SU-DHL-6 (cell line): ENCODE data around the gene CRIM1.

Experiments used
- CTCF ChIP-seq: fragments of 200-600 bp; sonication (generic); IDR thresholded peaks from one replicate; pipeline ENCODE4 v1.5.1; 2017; ENCODE audit warnings: antibody characterized with exemption, mild to moderate bottlenecking, low read length, moderate library complexity; ENCODE audit not compliant: insufficient read depth, poor library complexity, severe bottlenecking
- EZH2phosphoT487 ChIP-seq: fragments of 200-600 bp; sonication (generic), shearing (Covaris generic); conservative IDR thresholded peaks from 2 replicates; pipeline ENCODE4 v1.6.1; 2018; ENCODE audit warnings: mild to moderate bottlenecking, antibody characterized with exemption, low read length, moderate library complexity, mixed read lengths

- no peak for TF ChIP-seq CTCF
- no peak for TF ChIP-seq EZH2phosphoT487
Observed at GRCh38 chr2:36355890-36356297, 316 bp downstream of the CRIM1 start.
